Heart left ventricle (tissue), 13 donors: ENCODE results near the gene EMILIN1.

ENCODE experiments used
- CTCF ChIP-seq, 12 donors: fragments of 200-600 bp; sonication (generic) in 4 of 12; IDR thresholded peaks; one replicate each; pipeline versions ENCODE4 v1.5.0 to v1.8.0; 2018 to 2022; ENCODE audit warnings: antibody characterized with exemption in 12 of 12, mild to moderate bottlenecking in 5 of 12
- POLR2A ChIP-seq, 2 donors: fragments of 450-650 bp; IDR thresholded peaks; one replicate each; pipeline ENCODE4 v1.6.1; 2017; ENCODE audit warnings: antibody characterized with exemption in 2 of 2, mild to moderate bottlenecking in 2 of 2, moderate library complexity in 2 of 2
- donor health status: ischemic (EF 13 %, LVEDD 7.1; RV severe dilation, severe dysfunction).
- donor health status: DM: no; HTN: yes; CAD: no.
- donor health status: DM: no; HTN: no; CAD: no.
- donor health status: ischemic (EF 25% LVEDD 6.9; RV normal size, moderate dysfunction).
- donor health status: ischemic (EF 25% LVEDD 5.7; RV mildly dilated, moderate dysfunction).
- donor health status: ischemic (EF 35%, LVEDD 5.7; RV mildly dilated, moderate dysfunction).
- donor health status: nonischemic (EF 11% LVEDD 7.7; RV severe dilation, severe dysfunction).
- donor health status: DM: yes; HTN: yes; CAD: no.
- donor health status: PGD.
- donor health status: ischemic (EF 29% LVEDD 5.4; RV normal size, mild dysfunction).
- donor health status: nonischemic (EF 23%, LVEDD 6.1; RV moderate dilation, normal function).

DNA sequence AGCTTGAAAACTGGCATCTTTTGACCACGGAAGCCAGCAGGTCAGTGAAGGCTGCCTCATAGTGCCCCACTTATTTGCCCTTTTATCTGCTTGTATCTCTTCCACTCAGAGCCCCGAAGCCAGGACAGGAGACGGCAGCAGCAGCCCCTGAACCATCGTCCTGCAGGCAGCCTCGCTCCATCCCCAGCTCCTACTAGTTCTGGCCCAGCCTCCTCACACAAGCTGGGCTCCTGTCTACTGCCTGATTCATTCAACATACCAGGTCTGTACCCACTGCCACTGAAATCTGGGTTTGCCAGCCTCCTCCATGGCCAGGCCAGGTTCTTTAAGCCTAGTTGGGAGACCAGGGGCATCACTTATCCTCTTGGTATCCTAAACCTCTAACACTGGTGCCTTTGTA is 11.0 kb upstream of the EMILIN1 start:
- TF ChIP-seq CTCF (IDR thresholded peaks at IDR 0.05) (no peak), POLR2A (IDR thresholded peaks at IDR 0.05) (no peak)
